Mesothelial cell of epicardium (in vitro differentiated cells): Measurements from ENCODE around the gene PDPN. TPM values are rescaled to one million over a fixed set of nuclear protein-coding genes. Genes with fewer than 3 reads are reported as not detected.

Source experiments
- DNase-seq, 2 experiments: peaks; one replicate each; pipeline ENCODE4 v3.0.0; 2021; ENCODE audit warnings: low spot score in 2 of 2; ENCODE audit not compliant: unreplicated experiment in 2 of 2
- H3K27ac Mint-ChIP-seq: 2 replicates; pipeline ENCODE4 v1.8.0; 2021; ENCODE audit warnings: mixed read lengths
- H3K27me3 Mint-ChIP-seq: 2 replicates; pipeline ENCODE4 v1.8.0; 2021; ENCODE audit warnings: low read depth, mixed read lengths
- H3K36me3 Mint-ChIP-seq: 2 replicates; pipeline ENCODE4 v1.8.0; 2021; ENCODE audit warnings: mixed read lengths
- H3K4me1 Mint-ChIP-seq: 2 replicates; pipeline ENCODE4 v1.8.0; 2021; ENCODE audit warnings: mixed read lengths
- H3K4me3 Mint-ChIP-seq: 2 replicates; pipeline ENCODE4 v1.8.0; 2021; ENCODE audit warnings: mild to moderate bottlenecking, moderate library complexity, mixed read lengths
- H3K9me3 Mint-ChIP-seq: 2 replicates; pipeline ENCODE4 v1.8.0; 2021; ENCODE audit warnings: mixed read lengths
- CTCF ChIP-seq: fragments of 200-600 bp; sonication (generic); IDR thresholded peaks from one replicate; pipeline ENCODE4 v1.5.0; 2021; ENCODE audit warnings: antibody characterized with exemption; ENCODE audit not compliant: unreplicated experiment
- total RNA-seq: library from RNA; stranded (reverse); gene quantifications from 3 replicates; pipeline ENCODE4 v1.2.1, GENCODE V29; 2021

PDPN gene
- total RNA-seq, 1 donor from 2014 or later = 105 TPM

- no peaks in the 10 kb centered on the region for H3K36me3 Mint-ChIP-seq
- no peak for TF ChIP-seq CTCF
- no peak for DNase-seq
- no peak overlapping the region for H3K27ac Mint-ChIP-seq
- peaks cover 12% of the 10 kb centered on the region for H3K9me3 Mint-ChIP-seq
- no peaks in the 10 kb centered on the region for H3K27me3 Mint-ChIP-seq
- H3K4me1 Mint-ChIP-seq = no peaks in the 10 kb centered on the region
- no peak overlapping the region for H3K4me3 Mint-ChIP-seq
These were observed 43.5 kb downstream of the PDPN start for GRCh38 chr1:13627127-13627526.

- Mint-ChIP-seq H3K4me3 (no peak overlapping the region), H3K4me1 (no peaks in the 10 kb centered on the region), H3K27me3 (no peaks in the 10 kb centered on the region), H3K9me3 (peaks cover 16% of the 10 kb centered on the region), H3K36me3 (no peaks in the 10 kb centered on the region), H3K27ac (no peak overlapping the region)
- no peak for TF ChIP-seq CTCF
- no peak for DNase-seq
These were observed 44.6 kb downstream of the PDPN start for GRCh38 chr1:13628218-13628617.

DNA sequence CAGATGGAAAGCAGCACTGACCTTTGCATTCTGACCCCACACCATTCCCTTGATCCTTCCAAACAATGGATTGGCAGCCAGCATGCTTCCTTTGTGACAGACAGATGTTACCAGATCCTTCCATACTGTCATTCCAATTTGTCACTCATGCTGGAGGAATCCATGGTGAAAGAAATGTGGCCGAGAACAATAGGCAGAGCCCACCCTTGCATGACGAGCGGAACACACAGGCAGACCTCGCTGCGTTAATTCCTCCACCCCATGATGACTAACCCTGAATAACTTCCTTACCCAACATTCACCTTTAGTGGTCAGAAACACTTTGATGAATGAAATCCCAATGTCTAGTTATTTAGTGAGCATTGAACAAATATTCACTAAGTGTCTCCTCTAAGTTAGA, 45.1 kb downstream of the PDPN start:
- H3K36me3 Mint-ChIP-seq = no peaks in the 10 kb centered on the region
- no peak overlapping the region for H3K4me3 Mint-ChIP-seq
- no peaks in the 10 kb centered on the region for H3K27me3 Mint-ChIP-seq
- no peak for DNase-seq
- TF ChIP-seq CTCF = no peak
- peaks cover 16% of the 10 kb centered on the region for H3K9me3 Mint-ChIP-seq
- no peak overlapping the region for H3K27ac Mint-ChIP-seq
- H3K4me1 Mint-ChIP-seq = no peaks in the 10 kb centered on the region

GRCh38 chr1:13642306-13643004, 58.8 kb downstream of the PDPN start:
- Mint-ChIP-seq H3K4me3 (no peak overlapping the region), H3K27me3 (no peaks in the 10 kb centered on the region), H3K27ac (no peak overlapping the region), H3K4me1 (no peaks in the 10 kb centered on the region), H3K9me3 (peaks cover 15% of the 10 kb centered on the region), H3K36me3 (no peaks in the 10 kb centered on the region)
- DNase-seq = no peak
- TF ChIP-seq CTCF = no peak

DNA sequence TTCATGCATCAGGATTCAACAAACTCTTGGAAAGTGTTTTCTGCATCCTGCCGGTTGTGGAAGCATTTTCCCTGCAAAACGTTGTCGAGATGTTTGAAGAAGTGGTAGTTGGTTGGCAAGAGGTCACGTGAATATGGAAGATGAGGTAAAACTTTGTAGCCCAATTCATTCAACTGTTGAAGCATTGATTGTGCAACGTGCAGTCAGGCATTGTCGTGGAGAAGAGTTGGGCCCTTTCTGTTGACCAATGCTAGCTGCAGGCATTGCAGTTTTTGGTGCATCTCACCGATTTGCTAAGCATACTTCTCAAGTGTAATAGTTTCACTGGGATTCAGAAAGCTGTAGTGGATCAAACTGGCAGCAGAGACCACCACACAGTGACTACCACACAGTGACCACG, 59.4 kb downstream of the PDPN start:
- Mint-ChIP-seq H3K27me3 (no peaks in the 10 kb centered on the region), H3K27ac (no peak overlapping the region), H3K4me1 (no peaks in the 10 kb centered on the region), H3K9me3 (peaks cover 18% of the 10 kb centered on the region), H3K4me3 (no peak overlapping the region), H3K36me3 (no peaks in the 10 kb centered on the region)
- no peak for DNase-seq
- TF ChIP-seq CTCF = no peak

GRCh38 chr1:13646521-13646920, 62.9 kb downstream of the PDPN start:
- H3K9me3 Mint-ChIP-seq = peaks cover 8% of the 10 kb centered on the region
- no peak for DNase-seq
- no peak overlapping the region for H3K27ac Mint-ChIP-seq
- no peaks in the 10 kb centered on the region for H3K4me1 Mint-ChIP-seq
- no peak for TF ChIP-seq CTCF
- no peak overlapping the region for H3K4me3 Mint-ChIP-seq
- H3K27me3 Mint-ChIP-seq = no peaks in the 10 kb centered on the region
- no peaks in the 10 kb centered on the region for H3K36me3 Mint-ChIP-seq
